Activated CD8-positive, alpha-beta T cell treated with anti-CD3 and anti-CD28 coated beads, Interleukin-2, amount 10 ng/mL, durations not matched to agents 7 days and 5 days (primary cell): Measurements from ENCODE around the gene PDGFRB. TPM values are rescaled to one million over a fixed set of nuclear protein-coding genes. Genes with fewer than 3 reads are reported as not detected.

Experiments used
- ATAC-seq: fragments of 150-1000 bp; cut with Tn5 transposase; one replicate; pipeline ENCODE4 v1.10.0; 2021; ENCODE audit warnings: moderate library complexity
- CTCF ChIA-PET: fragments of 350-600 bp; sonication (Branson Sonifier 250); formaldehyde crosslinking; loops from one replicate; lab custom pipeline; 2021; ENCODE audit warnings: antibody characterized with exemption; lab: Charles Lee
- POLR2A ChIA-PET: fragments of 350-600 bp; sonication (Branson Sonifier 250); formaldehyde crosslinking; loops from one replicate; lab custom pipeline; 2021; ENCODE audit warnings: antibody characterized with exemption; lab: Charles Lee
- DNase-seq: peaks from one replicate; pipeline ENCODE4 v3.0.0-alpha.2; 2020
- H3K27ac Mint-ChIP-seq: one replicate; pipeline ENCODE4 v1.8.0; 2021; ENCODE audit warnings: mild to moderate bottlenecking, mixed read lengths
- H3K27me3 Mint-ChIP-seq: one replicate; pipeline ENCODE4 v1.8.0; 2021; ENCODE audit warnings: low read depth, mixed read lengths
- H3K36me3 Mint-ChIP-seq: one replicate; pipeline ENCODE4 v1.8.0; 2021; ENCODE audit warnings: low read depth, mixed read lengths
- H3K4me1 Mint-ChIP-seq: one replicate; pipeline ENCODE4 v1.8.0; 2021; ENCODE audit warnings: low read depth, mixed read lengths
- H3K4me3 Mint-ChIP-seq: one replicate; pipeline ENCODE4 v1.8.0; 2021; ENCODE audit warnings: mild to moderate bottlenecking, mixed read lengths
- H3K9me3 Mint-ChIP-seq: one replicate; pipeline ENCODE4 v1.8.0; 2022; ENCODE audit warnings: mixed read lengths; ENCODE audit not compliant: insufficient read depth
- total RNA-seq, 2 experiments: library from RNA; stranded (reverse); gene quantifications; one replicate each; pipeline ENCODE4 v1.2.3, GENCODE V29; 2021

PDGFRB gene
- total RNA-seq, 2 experiments from 2014 or later, result 47.0 to 49.0 TPM

- ATAC-seq, result no peak
- Mint-ChIP-seq H3K27me3 (peaks cover 12% of the 10 kb centered on the region), H3K4me1 (peaks cover 21% of the 10 kb centered on the region), H3K27ac (no peak overlapping the region), H3K36me3 (peaks cover 1% of the 10 kb centered on the region), H3K9me3 (no peaks in the 10 kb centered on the region), H3K4me3 (no peak overlapping the region)
- no peak for DNase-seq
- ChIA-PET POLR2A (no interaction called here), CTCF (no interaction called here)
These were observed 4.9 kb upstream of the PDGFRB start for GRCh38 chr5:150160448-150161081.

- DNase-seq, result no peak
- peaks cover 27% of the 10 kb centered on the region for H3K4me1 Mint-ChIP-seq
- H3K4me3 Mint-ChIP-seq, result no peak overlapping the region
- no peak overlapping the region for H3K27ac Mint-ChIP-seq
- ChIA-PET CTCF (interaction anchor here (1.1 to 1.7 kb wide), 2 partner anchors 10 to 58 kb away, joined by 4 read pairs; no protein-coding TSS in a partner anchor), POLR2A (no interaction called here)
- ATAC-seq, result no peak
- H3K27me3 Mint-ChIP-seq, result peaks cover 5% of the 10 kb centered on the region
- H3K9me3 Mint-ChIP-seq, result no peaks in the 10 kb centered on the region
- peaks cover 2% of the 10 kb centered on the region for H3K36me3 Mint-ChIP-seq
These were observed 4.1 kb upstream of the PDGFRB start for GRCh38 chr5:150159741-150160179.

DNA sequence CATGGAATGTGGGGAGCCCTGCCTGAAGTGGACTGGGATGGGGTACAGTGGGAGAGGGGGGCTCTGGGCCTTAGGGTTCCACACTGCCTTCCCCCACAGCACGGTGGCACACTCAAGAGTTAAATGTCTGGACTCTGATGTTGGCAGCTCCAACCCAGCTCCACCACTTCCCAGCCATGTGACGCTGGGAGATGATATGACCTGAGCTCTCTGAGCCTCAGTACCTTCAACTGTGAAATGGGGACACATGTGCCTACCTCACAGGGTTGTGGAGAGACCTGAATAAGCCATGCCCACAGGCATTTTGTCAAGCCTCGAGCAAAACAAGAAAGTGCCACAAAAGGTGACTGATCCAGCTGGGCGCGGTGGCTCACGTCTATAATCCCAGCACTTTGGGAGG, 3.4 kb upstream of the PDGFRB start:
- POLR2A ChIA-PET, result no interaction called here

DNA sequence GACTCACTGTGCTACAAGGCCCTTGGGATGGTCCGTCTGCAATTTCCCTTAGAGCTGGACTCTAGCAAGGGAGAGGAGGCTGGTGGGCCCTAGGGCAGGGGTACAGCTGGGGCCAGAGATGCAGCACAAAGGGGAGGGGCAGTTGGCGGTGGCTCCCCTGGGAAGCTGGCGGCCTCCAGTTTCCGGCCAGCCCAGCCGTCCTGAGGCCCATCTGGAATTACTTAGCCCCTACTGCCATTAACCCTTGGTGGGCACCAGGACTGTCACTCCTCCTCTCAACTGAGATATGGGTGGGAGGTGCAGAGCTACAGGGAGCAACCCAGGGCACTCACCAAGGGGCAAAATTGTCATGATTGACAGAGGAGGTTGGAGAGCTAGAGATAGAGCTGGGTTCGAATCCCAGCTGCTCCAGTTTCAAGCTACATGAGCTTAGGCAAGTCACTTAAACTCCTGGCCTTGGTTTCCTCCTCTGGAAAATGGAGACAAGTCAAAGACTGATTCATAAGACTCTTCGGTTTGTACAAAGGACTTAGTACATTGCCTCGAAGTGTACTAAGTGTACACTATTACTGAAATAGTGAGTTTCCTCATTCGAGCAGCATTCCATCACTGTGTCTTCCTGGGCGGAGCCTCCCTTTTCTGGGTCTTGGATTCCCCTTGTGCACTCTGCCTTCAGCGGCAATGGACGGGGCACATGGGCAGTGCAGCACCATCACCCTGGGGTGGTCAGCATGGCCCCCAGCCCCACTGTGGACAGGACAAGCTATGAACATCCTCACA, 2.7 kb upstream of the PDGFRB start:
- peaks cover 7% of the 10 kb centered on the region for H3K36me3 Mint-ChIP-seq
- POLR2A ChIA-PET, result no interaction called here
- H3K27ac Mint-ChIP-seq, result no peak overlapping the region
- CTCF ChIA-PET, result interaction anchor here (0.7 to 1.7 kb wide), 5 partner anchors 9 to 60 kb away, joined by 3 to 4 read pairs (median 4); no protein-coding TSS in a partner anchor
- H3K4me1 Mint-ChIP-seq, result peaks cover 39% of the 10 kb centered on the region
- H3K4me3 Mint-ChIP-seq, result no peak overlapping the region
- peaks cover 3% of the 10 kb centered on the region for H3K27me3 Mint-ChIP-seq
- DNase-seq, result no peak
- no peak for ATAC-seq
- H3K9me3 Mint-ChIP-seq, result no peaks in the 10 kb centered on the region

More for the DNA sequence above, 3.4 kb upstream of the PDGFRB start:
- Mint-ChIP-seq H3K4me3 (no peak overlapping the region), H3K27me3 (peaks cover 3% of the 10 kb centered on the region), H3K4me1 (peaks cover 32% of the 10 kb centered on the region), H3K27ac (no peak overlapping the region), H3K36me3 (peaks cover 5% of the 10 kb centered on the region), H3K9me3 (no peaks in the 10 kb centered on the region)
- ATAC-seq (no peak), DNase-seq (no peak)
- CTCF ChIA-PET, result interaction anchor here (1.1 to 1.7 kb wide), 4 partner anchors 9 to 59 kb away, joined by 3 to 4 read pairs (median 4); no protein-coding TSS in a partner anchor

DNA sequence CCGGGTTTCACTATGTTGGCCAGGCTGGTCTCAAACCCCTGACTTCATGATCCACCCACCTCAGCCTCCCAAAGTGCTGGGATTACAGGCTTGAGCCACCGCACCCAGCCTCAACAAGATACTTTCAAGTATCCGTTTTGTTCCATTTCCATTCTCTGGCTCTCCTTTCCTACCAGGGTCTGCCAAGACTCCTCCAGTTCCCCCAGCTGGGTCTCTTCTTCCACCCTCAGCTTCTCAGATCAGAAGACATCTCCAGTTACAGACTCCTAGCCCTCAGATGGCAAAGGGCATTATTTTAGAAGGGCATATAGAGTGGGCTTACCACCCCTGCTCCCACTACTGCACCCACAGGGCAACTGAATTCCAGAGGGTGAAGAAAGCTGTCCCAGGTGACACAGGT, 1.5 kb upstream of the PDGFRB start:
- H3K27ac Mint-ChIP-seq, result no peak overlapping the region

GRCh38 chr5:150156540-150156939, 895 bp upstream of the PDGFRB start:
- ATAC-seq (no peak), DNase-seq (no peak)
- H3K27ac Mint-ChIP-seq, result peak overlapping the region; percentile 85
- peak overlapping the region; percentile 89 for H3K4me3 Mint-ChIP-seq
- no peaks in the 10 kb centered on the region for H3K9me3 Mint-ChIP-seq
- peaks cover 47% of the 10 kb centered on the region for H3K4me1 Mint-ChIP-seq
- H3K36me3 Mint-ChIP-seq, result peaks cover 16% of the 10 kb centered on the region
- CTCF ChIA-PET, result interaction anchor here (1.2 to 1.3 kb wide), 2 partner anchors 54 to 193 kb away, joined by 3 read pairs; no protein-coding TSS in a partner anchor
- H3K27me3 Mint-ChIP-seq, result peaks cover 3% of the 10 kb centered on the region
- POLR2A ChIA-PET, result no interaction called here

More for the DNA sequence above, 1.5 kb upstream of the PDGFRB start:
- Mint-ChIP-seq H3K9me3 (no peaks in the 10 kb centered on the region), H3K27me3 (peaks cover 3% of the 10 kb centered on the region), H3K4me1 (peaks cover 50% of the 10 kb centered on the region), H3K4me3 (no peak overlapping the region), H3K36me3 (peaks cover 16% of the 10 kb centered on the region)
- DNase-seq, result no peak
- ChIA-PET CTCF (interaction anchor here (1.2 to 1.3 kb wide), 2 partner anchors 53 to 193 kb away, joined by 3 read pairs; no protein-coding TSS in a partner anchor), POLR2A (no interaction called here)
- no peak for ATAC-seq

- H3K9me3 Mint-ChIP-seq, result no peaks in the 10 kb centered on the region
- peaks cover 18% of the 10 kb centered on the region for H3K36me3 Mint-ChIP-seq
- H3K27ac Mint-ChIP-seq, result peak overlapping the region; percentile 85
These were observed 353 bp upstream of the PDGFRB start for GRCh38 chr5:150156027-150156368.

GRCh38 chr5:150154618-150155128, 972 bp downstream of the PDGFRB start:
- no peak for DNase-seq
- POLR2A ChIA-PET, result no interaction called here
- Mint-ChIP-seq H3K36me3 (peaks cover 23% of the 10 kb centered on the region), H3K4me3 (peak overlapping the region; percentile 89), H3K27me3 (peaks cover 3% of the 10 kb centered on the region), H3K9me3 (no peaks in the 10 kb centered on the region), H3K4me1 (peaks cover 58% of the 10 kb centered on the region), H3K27ac (peak overlapping the region; percentile 85)
- CTCF ChIA-PET, result interaction anchor here (1.0 to 1.5 kb wide), 4 partner anchors 9 to 195 kb away, joined by 3 to 5 read pairs (median 4); no protein-coding TSS in a partner anchor
- ATAC-seq, result no peak

More at GRCh38 chr5:150156027-150156368, 353 bp upstream of the PDGFRB start:
- DNase-seq, result no peak
- CTCF ChIA-PET, result interaction anchor here (0.8 to 1.3 kb wide), 3 partner anchors 24 to 194 kb away, joined by 3 read pairs; no protein-coding TSS in a partner anchor
- H3K4me3 Mint-ChIP-seq, result peak overlapping the region; percentile 89
- POLR2A ChIA-PET, result no interaction called here
- no peak for ATAC-seq
- peaks cover 48% of the 10 kb centered on the region for H3K4me1 Mint-ChIP-seq
- peaks cover 3% of the 10 kb centered on the region for H3K27me3 Mint-ChIP-seq

DNA sequence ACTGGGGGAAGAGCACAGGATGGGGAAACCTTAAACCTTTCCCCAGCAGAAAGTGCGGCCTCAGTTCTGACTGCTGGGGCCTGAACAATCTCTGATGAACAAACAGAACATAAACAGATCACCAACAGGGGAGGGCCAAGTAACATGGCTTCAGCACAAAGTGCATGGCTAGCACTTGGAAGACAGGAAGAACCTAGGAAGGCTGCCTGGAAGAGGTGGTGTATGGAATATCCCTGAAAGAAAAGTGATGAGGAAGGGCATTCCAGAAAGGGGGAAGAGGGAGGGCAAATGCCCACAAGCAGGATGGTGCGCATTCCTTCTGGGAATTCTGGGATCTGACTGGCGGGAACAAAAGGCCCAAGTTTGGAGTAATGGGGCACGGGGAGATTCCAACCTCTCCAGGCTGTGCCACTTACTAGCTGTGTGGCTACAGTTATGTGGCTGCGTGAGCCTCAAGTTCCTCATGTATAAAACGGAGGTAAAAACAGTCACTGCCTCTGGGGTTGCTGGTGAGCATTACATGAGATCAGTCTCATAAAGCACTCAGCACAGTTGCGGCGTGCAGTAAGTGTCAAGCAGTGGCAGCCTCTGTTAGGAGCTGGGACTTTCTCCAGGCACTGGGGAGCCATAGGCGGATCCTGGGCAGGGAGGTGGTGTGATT, 1.6 kb downstream of the PDGFRB start:
- Mint-ChIP-seq H3K4me3 (peak overlapping the region; percentile 89), H3K9me3 (no peaks in the 10 kb centered on the region), H3K27ac (peak overlapping the region; percentile 77), H3K36me3 (peaks cover 23% of the 10 kb centered on the region), H3K4me1 (peaks cover 64% of the 10 kb centered on the region), H3K27me3 (peaks cover 3% of the 10 kb centered on the region)
- ATAC-seq, result peak; percentile 18
- DNase-seq, result peak; percentile 58
- ChIA-PET POLR2A (interaction anchor here (1.4 kb wide), 1 partner anchor 259 kb away, joined by 3 read pairs; the partner anchor contains the start of gene CD74), CTCF (interaction anchor here (0.8 to 1.5 kb wide), 5 partner anchors 9 to 23 kb away, joined by 3 to 5 read pairs (median 3); no protein-coding TSS in a partner anchor)

DNA sequence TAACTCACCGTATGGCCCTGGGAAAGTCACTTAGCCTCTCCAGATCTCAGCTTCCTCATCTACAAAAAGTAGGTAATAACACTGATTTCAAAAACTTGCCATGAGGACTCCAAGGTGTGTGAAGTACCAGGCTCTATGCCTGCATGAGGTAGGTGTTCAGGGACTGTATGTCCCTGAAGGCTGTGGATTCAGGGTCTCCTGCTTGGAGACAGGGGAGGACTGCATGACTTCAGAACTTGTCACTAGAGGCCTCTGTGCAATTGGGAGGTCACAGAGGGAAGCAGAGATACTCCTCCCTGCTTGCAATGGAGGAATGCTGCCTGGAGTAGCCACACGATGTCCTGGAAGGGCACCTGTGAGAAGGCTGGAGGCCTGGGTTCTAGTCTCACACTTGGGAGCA, 2.2 kb downstream of the PDGFRB start:
- Mint-ChIP-seq H3K4me3 (peak overlapping the region; percentile 89), H3K9me3 (no peaks in the 10 kb centered on the region), H3K27ac (peak overlapping the region; percentile 36), H3K36me3 (peaks cover 29% of the 10 kb centered on the region), H3K27me3 (peaks cover 3% of the 10 kb centered on the region), H3K4me1 (peaks cover 70% of the 10 kb centered on the region)
- CTCF ChIA-PET, result interaction anchor here (0.8 to 1.3 kb wide), 3 partner anchors 8 to 14 kb away, joined by 3 to 5 read pairs (median 3); no protein-coding TSS in a partner anchor
- DNase-seq, result no peak
- POLR2A ChIA-PET, result interaction anchor here (1.4 kb wide), 1 partner anchor 259 kb away, joined by 3 read pairs; the partner anchor contains the start of gene CD74
- ATAC-seq, result no peak
